ENCODE data around the gene NUDT8.

Gene NUDT8

GRCh38 chr11:67644042-67644441 lies 14.3 kb upstream of the NUDT8 start:
- peak; percentile 28; the same call in 1 of the 2 replicates for TF ChIP-seq CTCF (IDR thresholded peaks at IDR 0.05; ENCODE audit: low read depth, low read length)
- H3K4me3 ChIP-seq (ENCODE audit: low read depth, low read length): no peak overlapping the region

- no peak for TF ChIP-seq CTCF (IDR thresholded peaks at IDR 0.05; ENCODE audit: low read depth, low read length)
Observed at GRCh38 chr11:67642173-67643120, 12.7 kb upstream of the NUDT8 start.

GRCh38 chr11:67641338-67642172 lies 11.8 kb upstream of the NUDT8 start:
- H3K4me3 ChIP-seq (ENCODE audit: low read depth, low read length): no peak overlapping the region
- TF ChIP-seq CTCF (IDR thresholded peaks at IDR 0.05; ENCODE audit: low read depth, low read length): no peak

More at GRCh38 chr11:67642173-67643120, 12.7 kb upstream of the NUDT8 start:
- H3K4me3 ChIP-seq (ENCODE audit: low read depth, low read length): no peak overlapping the region

- TF ChIP-seq CTCF (IDR thresholded peaks at IDR 0.05; ENCODE audit: low read depth, low read length): no peak
Observed at GRCh38 chr11:67640758-67641337, 11.1 kb upstream of the NUDT8 start.

GRCh38 chr11:67640021-67640757 lies 10.5 kb upstream of the NUDT8 start:
- TF ChIP-seq CTCF (IDR thresholded peaks at IDR 0.05; ENCODE audit: low read depth, low read length): peak; percentile 60
- H3K4me3 ChIP-seq (ENCODE audit: low read depth, low read length): no peak overlapping the region

More at GRCh38 chr11:67640758-67641337, 11.1 kb upstream of the NUDT8 start:
- no peak overlapping the region for H3K4me3 ChIP-seq (ENCODE audit: low read depth, low read length)

GRCh38 chr11:67639438-67639859 lies 9.7 kb upstream of the NUDT8 start, which contains the start of gene TBX10:
TBX10 (minus strand) TSS chr11:67639763; CDS start chr11:67639472, 291 bp downstream.
- no peak for TF ChIP-seq CTCF (IDR thresholded peaks at IDR 0.05; ENCODE audit: low read depth, low read length)
- H3K4me3 ChIP-seq (ENCODE audit: low read depth, low read length): no peak within 1 kb of the TSS

Data from WI38 (cell line).